GM13976 (cell line): Measurements from ENCODE around the gene BAHD1.

ENCODE experiments used
- DNase-seq: peaks from one replicate; pipeline ENCODE4 v3.0.0; 2012; ENCODE audit warnings: low spot score
- CTCF ChIP-seq: IDR thresholded peaks from 2 replicates; pipeline ENCODE4 v1.5.1; 2012; ENCODE audit warnings: borderline replicate concordance, mild to moderate bottlenecking; ENCODE audit not compliant: insufficient read depth; ENCODE audit errors: extremely low read depth, missing control alignments, control extremely low read depth
- in situ Hi-C: fragments of 300-500 bp; cut with MboI; formaldehyde crosslinking; loops from one replicate; pipeline ENCODE4 v1.12.0; 2022; ENCODE audit warnings: low sequenced_read_pairs, mixed read lengths, inconsistent platforms; ENCODE audit not compliant: unreplicated experiment

The BAHD1 gene

GRCh38 chr15:40443255-40443654 is 2.5 kb downstream of the BAHD1 start:
- in situ Hi-C loops: no loop called here
- no peak for TF ChIP-seq CTCF
- DNase-seq: no peak

- no peak for TF ChIP-seq CTCF
- in situ Hi-C loops: no loop called here
- DNase-seq: no peak
Measured at GRCh38 chr15:40443846-40444245, 3.1 kb downstream of the BAHD1 start.

- in situ Hi-C loops: no loop called here
- TF ChIP-seq CTCF: no peak
- DNase-seq: no peak
Measured at GRCh38 chr15:40444736-40445135, 4.0 kb downstream of the BAHD1 start.

GRCh38 chr15:40445421-40445922 is 4.7 kb downstream of the BAHD1 start:
- no peak for DNase-seq
- no peak for TF ChIP-seq CTCF
- in situ Hi-C loops: no loop called here

GRCh38 chr15:40446144-40446543 is 5.4 kb downstream of the BAHD1 start:
- DNase-seq: no peak
- in situ Hi-C loops: no loop called here
- TF ChIP-seq CTCF: no peak

GRCh38 chr15:40448354-40448753 is 7.6 kb downstream of the BAHD1 start:
- TF ChIP-seq CTCF: no peak
- no peak for DNase-seq
- in situ Hi-C loops: no loop called here

- in situ Hi-C loops: no loop called here
- no peak for DNase-seq
- TF ChIP-seq CTCF: no peak
Measured at GRCh38 chr15:40449275-40449674, 8.5 kb downstream of the BAHD1 start.
